Choroid plexus epithelial cell (primary cell): Measurements from ENCODE around the gene ARMC9.

ENCODE experiments used
- DNase-seq: peaks from one replicate; pipeline ENCODE4 v3.0.0-alpha.2; 2010; ENCODE audit warnings: low read depth
- H3K4me3 ChIP-seq: 2 replicates; pipeline ENCODE4 v1.5.1; 2011; ENCODE audit warnings: low read depth, mild to moderate bottlenecking, control low read depth, low read length, moderate library complexity
- TF ChIP-seq, protein P1 (sequence below): conservative IDR thresholded peaks from 2 replicates; pipeline ENCODE4 v1.5.1; 2011; ENCODE audit warnings: low read depth, mild to moderate bottlenecking, control low read depth, inconsistent platforms, low read length, moderate library complexity

The ARMC9 gene

GRCh38 chr2:231385429-231385828 is 187.0 kb downstream of the ARMC9 start:
- TF ChIP-seq, protein P1, sequence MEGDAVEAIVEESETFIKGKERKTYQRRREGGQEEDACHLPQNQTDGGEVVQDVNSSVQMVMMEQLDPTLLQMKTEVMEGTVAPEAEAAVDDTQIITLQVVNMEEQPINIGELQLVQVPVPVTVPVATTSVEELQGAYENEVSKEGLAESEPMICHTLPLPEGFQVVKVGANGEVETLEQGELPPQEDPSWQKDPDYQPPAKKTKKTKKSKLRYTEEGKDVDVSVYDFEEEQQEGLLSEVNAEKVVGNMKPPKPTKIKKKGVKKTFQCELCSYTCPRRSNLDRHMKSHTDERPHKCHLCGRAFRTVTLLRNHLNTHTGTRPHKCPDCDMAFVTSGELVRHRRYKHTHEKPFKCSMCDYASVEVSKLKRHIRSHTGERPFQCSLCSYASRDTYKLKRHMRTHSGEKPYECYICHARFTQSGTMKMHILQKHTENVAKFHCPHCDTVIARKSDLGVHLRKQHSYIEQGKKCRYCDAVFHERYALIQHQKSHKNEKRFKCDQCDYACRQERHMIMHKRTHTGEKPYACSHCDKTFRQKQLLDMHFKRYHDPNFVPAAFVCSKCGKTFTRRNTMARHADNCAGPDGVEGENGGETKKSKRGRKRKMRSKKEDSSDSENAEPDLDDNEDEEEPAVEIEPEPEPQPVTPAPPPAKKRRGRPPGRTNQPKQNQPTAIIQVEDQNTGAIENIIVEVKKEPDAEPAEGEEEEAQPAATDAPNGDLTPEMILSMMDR = no peak
- H3K4me3 ChIP-seq = no peak overlapping the region
- no peak for DNase-seq

GRCh38 chr2:231386446-231386845 is 188.0 kb downstream of the ARMC9 start:
- TF ChIP-seq, protein P1 = no peak
- no peak overlapping the region for H3K4me3 ChIP-seq
- DNase-seq = peak; percentile 78

DNA sequence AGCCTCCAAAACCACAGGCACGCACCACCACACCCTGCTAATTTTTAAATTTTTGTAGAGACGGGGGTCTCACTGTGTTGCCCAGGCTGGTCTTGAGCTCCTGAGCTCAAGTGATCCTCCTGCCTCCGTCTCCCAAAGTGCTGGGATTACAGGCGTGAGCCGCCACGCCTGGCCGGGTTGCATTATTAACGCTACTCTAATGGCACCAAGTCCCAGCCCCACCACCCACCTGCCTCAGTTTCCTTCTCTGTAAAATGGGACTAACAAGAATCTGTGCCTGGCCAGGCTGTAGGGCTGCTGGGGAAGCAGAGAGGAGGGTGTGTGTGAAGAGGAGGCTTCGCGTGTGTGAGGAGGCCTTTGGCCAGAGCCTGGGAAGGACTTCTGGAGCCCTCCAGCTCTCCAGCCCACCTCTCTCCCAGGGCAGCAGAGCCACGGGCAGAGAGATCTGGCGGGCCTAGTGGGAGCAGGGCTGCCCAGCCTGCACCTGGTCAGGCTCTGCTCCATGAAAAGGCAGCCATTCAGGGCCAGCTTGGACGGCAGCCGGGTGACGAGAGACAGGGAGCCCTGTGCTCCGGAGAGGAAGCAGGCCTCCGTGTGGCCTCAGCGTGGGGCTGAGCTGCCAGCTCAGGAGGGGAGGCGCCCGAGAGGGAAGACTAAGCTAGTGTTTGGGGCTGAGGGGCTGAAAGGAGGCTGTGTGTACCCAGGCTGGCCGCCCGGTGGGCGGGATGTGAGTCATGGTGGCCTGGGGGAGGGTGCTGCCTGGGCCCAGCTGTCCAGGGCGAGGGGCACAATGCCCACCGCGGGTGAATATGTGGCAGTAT is 189.7 kb downstream of the ARMC9 start:
- TF ChIP-seq, protein P1 = peak; percentile 2
- H3K4me3 ChIP-seq = no peak overlapping the region
- DNase-seq = peak; percentile 33

DNA sequence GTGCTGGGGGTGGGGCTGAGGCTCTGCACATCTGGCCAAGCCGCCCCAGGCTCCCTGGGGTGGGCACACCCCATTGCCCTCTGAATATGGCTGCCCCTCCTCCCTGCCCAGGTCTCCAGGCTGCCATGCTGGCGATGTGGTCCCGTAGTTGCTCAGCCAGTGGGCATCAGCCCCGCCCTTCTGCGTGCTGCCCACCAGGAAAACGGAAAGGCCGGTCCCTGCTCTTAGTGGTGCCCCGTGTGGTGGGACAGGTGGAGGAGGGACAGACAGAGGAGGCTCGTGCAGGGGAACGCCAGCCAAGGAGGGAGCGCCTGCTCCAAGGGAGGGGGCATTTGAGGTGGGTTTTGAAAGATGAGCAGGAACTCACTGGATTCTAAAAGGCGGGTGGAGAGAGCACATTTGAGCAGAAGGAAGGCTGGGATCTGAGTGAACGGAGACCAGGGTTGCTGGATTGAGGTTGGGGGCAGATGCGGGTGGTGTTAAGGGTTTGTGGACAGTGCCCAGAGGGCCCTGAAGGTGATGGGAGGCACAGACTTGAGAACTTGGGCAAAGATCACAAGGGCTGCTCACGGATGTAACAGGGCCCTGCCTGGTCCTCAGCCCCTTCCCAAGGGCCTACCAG is 190.4 kb downstream of the ARMC9 start:
- no peak for DNase-seq
- H3K4me3 ChIP-seq = no peak overlapping the region

GRCh38 chr2:231390667-231391066 is 192.2 kb downstream of the ARMC9 start:
- no peak overlapping the region for H3K4me3 ChIP-seq
- TF ChIP-seq, protein P1 = no peak
- DNase-seq = no peak

More for the DNA sequence above, 190.4 kb downstream of the ARMC9 start:
- TF ChIP-seq, protein P1 = no peak

- no peak overlapping the region for H3K4me3 ChIP-seq
- TF ChIP-seq, protein P1 = no peak
- no peak for DNase-seq
These were observed 193.6 kb downstream of the ARMC9 start for GRCh38 chr2:231391981-231392380.
